Measurements from ENCODE around the gene LIPC.

Gene LIPC

GRCh38 chr15:58556028-58556361 lies 124.2 kb downstream of the LIPC start:
- no peak for TF ChIP-seq CTCF (IDR thresholded peaks at IDR 0.05; ENCODE audit: low read depth, low read length)
- DNase-seq (ENCODE audit: extremely low read depth, low read depth), result no peak

GRCh38 chr15:58556541-58556940 lies 124.8 kb downstream of the LIPC start:
- DNase-seq (ENCODE audit: extremely low read depth, low read depth), result no peak
- no peak for TF ChIP-seq CTCF (IDR thresholded peaks at IDR 0.05; ENCODE audit: low read depth, low read length)

- TF ChIP-seq CTCF (IDR thresholded peaks at IDR 0.05; ENCODE audit: low read depth, low read length), result no peak
Observed at GRCh38 chr15:58558777-58559176, 127.0 kb downstream of the LIPC start.

GRCh38 chr15:58559904-58560588 lies 128.3 kb downstream of the LIPC start:
- TF ChIP-seq CTCF (IDR thresholded peaks at IDR 0.05; ENCODE audit: low read depth, low read length), result no peak
- no peak for DNase-seq (ENCODE audit: extremely low read depth, low read depth)

More at GRCh38 chr15:58558777-58559176, 127.0 kb downstream of the LIPC start:
- DNase-seq (ENCODE audit: extremely low read depth, low read depth), result no peak

GRCh38 chr15:58561321-58561720 lies 129.5 kb downstream of the LIPC start:
- TF ChIP-seq CTCF (IDR thresholded peaks at IDR 0.05; ENCODE audit: low read depth, low read length), result no peak
- no peak for DNase-seq (ENCODE audit: extremely low read depth, low read depth)

GRCh38 chr15:58562135-58562534 lies 130.3 kb downstream of the LIPC start:
- TF ChIP-seq CTCF (IDR thresholded peaks at IDR 0.05; ENCODE audit: low read depth, low read length), result no peak
- no peak for DNase-seq (ENCODE audit: extremely low read depth, low read depth)

- DNase-seq (ENCODE audit: extremely low read depth, low read depth), result no peak
- no peak for TF ChIP-seq CTCF (IDR thresholded peaks at IDR 0.05; ENCODE audit: low read depth, low read length)
Observed at GRCh38 chr15:58564981-58565380, 133.2 kb downstream of the LIPC start.
